Colonic mucosa (tissue), 4 donors: ENCODE data around the gene TAOK2. TPM values are rescaled to one million over a fixed set of nuclear protein-coding genes. Genes with fewer than 3 reads are reported as not detected.

ENCODE experiments used
- DNase-seq: peaks from one replicate; pipeline ENCODE4 v3.0.0-alpha.2; 2020
- H3K27ac ChIP-seq: fragments of 200-600 bp; one replicate; pipeline ENCODE4 v1.8.0; 2021
- H3K27me3 ChIP-seq: fragments of 200-600 bp; one replicate; pipeline ENCODE4 v1.8.0; 2021
- H3K36me3 ChIP-seq: fragments of 200-600 bp; one replicate; pipeline ENCODE4 v1.8.0; 2021
- H3K4me1 ChIP-seq: fragments of 200-600 bp; one replicate; pipeline ENCODE4 v1.8.0; 2021; ENCODE audit warnings: mild to moderate bottlenecking
- H3K4me3 ChIP-seq: fragments of 200-600 bp; one replicate; pipeline ENCODE4 v1.8.0; 2021
- H3K9ac ChIP-seq, 2 donors: one replicate each; pipeline ENCODE4 v1.7.0; 2013; ENCODE audit warnings: control low read depth in 2 of 2, low read depth in 2 of 2, low read length in 2 of 2
- H3K9me3 ChIP-seq: fragments of 200-600 bp; one replicate; pipeline ENCODE4 v1.8.0; 2021
- intact Hi-C: fragments of 100-400 bp; cut with DNase I; formaldehyde crosslinking; loops from one replicate; pipeline ENCODE4 v1.14.1; 2022
- total RNA-seq, 2 donors: library from RNA; stranded (reverse); fragmentation: NEBNext Ultra II Directional in 1 of 2; extraction: Animal tissue kit (Norgen Biotek cat#: 25700) in 1 of 2; gene quantifications; one replicate each; pipeline ENCODE4 v1.2.1, GENCODE V29; 2021
- TF ChIP-seq, protein P1 (sequence below): fragments of 200-600 bp; IDR thresholded peaks from one replicate; pipeline ENCODE4 v1.8.0; 2022; ENCODE audit warnings: antibody characterized with exemption, mild to moderate bottlenecking
- donor health status: healthy.
- donor health status: DM: no; HTN: no; CAD: no.
- donor health status: DM: no; HTN: no; CAD: no.

TAOK2 gene
- total RNA-seq, 2 donors from 2014 or later: 37.4 to 62.3 TPM

DNA sequence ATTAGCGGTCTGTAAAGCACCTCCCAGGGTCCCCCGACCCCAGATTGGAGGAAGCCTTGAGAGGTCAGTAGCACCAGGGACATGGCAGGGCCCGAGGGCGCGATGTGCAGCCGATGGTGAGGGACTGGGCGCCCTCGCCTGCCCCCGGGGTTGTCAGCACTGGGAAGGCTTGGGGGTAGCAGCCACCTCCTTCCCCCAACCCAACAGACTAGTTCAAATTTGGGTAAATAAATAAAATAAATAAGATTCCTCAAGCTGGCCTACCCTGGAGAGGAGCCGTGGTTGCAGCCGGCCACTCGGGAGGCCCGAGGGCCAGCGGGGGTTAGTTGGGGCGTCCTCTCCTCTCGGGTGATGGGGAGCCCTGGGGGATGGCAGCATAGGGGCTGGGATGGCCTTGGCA, 50.8 kb downstream of the TAOK2 start:
- Histone ChIP-seq H3K27ac (no peak overlapping the region), H3K9me3 (no peaks in the 10 kb centered on the region), H3K4me3 (no peak overlapping the region), H3K36me3 (no peaks in the 10 kb centered on the region), H3K9ac (no peak overlapping the region), H3K4me1 (no peaks in the 10 kb centered on the region), H3K27me3 (peaks cover 3% of the 10 kb centered on the region)
- TF ChIP-seq, protein P1, sequence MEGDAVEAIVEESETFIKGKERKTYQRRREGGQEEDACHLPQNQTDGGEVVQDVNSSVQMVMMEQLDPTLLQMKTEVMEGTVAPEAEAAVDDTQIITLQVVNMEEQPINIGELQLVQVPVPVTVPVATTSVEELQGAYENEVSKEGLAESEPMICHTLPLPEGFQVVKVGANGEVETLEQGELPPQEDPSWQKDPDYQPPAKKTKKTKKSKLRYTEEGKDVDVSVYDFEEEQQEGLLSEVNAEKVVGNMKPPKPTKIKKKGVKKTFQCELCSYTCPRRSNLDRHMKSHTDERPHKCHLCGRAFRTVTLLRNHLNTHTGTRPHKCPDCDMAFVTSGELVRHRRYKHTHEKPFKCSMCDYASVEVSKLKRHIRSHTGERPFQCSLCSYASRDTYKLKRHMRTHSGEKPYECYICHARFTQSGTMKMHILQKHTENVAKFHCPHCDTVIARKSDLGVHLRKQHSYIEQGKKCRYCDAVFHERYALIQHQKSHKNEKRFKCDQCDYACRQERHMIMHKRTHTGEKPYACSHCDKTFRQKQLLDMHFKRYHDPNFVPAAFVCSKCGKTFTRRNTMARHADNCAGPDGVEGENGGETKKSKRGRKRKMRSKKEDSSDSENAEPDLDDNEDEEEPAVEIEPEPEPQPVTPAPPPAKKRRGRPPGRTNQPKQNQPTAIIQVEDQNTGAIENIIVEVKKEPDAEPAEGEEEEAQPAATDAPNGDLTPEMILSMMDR: no peak
- DNase-seq: no peak
- intact Hi-C loops: loop anchor here (5.0 kb wide), 2 partner anchors 162 to 322 kb away; partner anchors contain the start of gene CDIPT

DNA sequence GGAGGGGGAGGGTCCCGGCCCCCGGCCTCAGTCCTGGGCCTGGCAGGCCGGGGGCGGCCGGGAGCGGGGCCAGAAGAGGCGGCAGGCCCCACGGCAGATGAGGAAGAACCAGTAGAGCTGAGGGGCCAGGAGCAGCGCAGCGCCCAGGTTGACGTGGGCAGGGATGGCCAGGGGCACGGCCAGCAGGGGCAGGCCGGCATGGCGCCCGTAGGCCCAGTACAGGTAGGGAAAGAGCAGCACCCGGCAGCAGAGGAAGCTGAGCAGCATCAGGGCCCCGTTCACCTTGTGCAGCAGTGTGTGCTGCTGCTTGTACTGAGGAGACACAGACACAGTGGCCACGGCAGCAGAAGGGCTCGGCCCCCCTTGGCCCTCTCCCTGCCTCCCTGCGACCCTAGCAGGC, 51.5 kb downstream of the TAOK2 start:
- H3K36me3 ChIP-seq: no peaks in the 10 kb centered on the region
- no peaks in the 10 kb centered on the region for H3K4me1 ChIP-seq
- no peak overlapping the region for H3K4me3 ChIP-seq
- TF ChIP-seq, protein P1: no peak
- H3K27me3 ChIP-seq: peaks cover 9% of the 10 kb centered on the region
- H3K27ac ChIP-seq: no peak overlapping the region
- no peaks in the 10 kb centered on the region for H3K9me3 ChIP-seq
- DNase-seq: no peak
- intact Hi-C loops: no loop called here
- H3K9ac ChIP-seq: no peak overlapping the region

DNA sequence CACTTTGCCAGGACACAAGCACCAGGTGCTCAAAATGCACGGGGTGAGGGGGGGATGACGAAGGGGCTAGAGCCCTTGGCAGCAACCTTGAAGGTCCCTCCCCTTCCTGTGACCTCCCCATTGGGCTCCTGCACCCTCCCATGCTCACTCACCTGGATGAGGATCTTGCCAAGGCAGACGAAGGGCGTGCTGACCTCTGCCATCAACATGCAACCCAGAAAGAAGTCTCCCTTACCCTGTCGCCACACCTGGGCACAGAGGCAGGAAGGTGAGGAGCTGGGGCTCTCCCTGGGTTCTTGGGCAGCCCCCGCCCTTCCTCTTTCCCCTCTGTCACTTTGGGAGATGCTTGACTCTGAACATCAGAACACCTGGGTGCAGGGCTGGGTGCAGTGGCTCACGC, 51.9 kb downstream of the TAOK2 start:
- no peak for DNase-seq

DNA sequence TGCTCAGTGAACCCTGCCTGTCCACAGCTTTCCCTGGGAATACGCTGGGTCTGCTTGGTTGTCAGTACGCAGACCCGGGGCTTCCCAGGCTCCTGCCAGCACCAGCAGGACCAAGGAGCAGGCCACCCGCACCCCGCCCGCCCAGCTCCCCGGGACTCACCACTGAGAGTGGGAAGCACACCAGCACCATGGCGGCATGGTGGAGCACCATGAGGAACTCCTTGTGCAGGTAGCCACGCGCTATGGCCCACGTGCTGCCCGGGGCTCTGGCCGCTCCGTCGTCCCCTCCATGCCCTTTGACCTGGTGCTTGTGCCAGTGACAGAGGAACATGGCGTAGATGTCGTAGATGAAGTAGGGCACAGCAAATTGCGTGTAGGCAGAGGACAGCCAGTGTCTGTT, 52.8 kb downstream of the TAOK2 start:
- TF ChIP-seq, protein P1: no peak
- peaks cover 19% of the 10 kb centered on the region for H3K27me3 ChIP-seq
- no peak overlapping the region for H3K4me3 ChIP-seq
- no peaks in the 10 kb centered on the region for H3K9me3 ChIP-seq
- no peak overlapping the region for H3K9ac ChIP-seq
- H3K36me3 ChIP-seq: no peaks in the 10 kb centered on the region
- no peaks in the 10 kb centered on the region for H3K4me1 ChIP-seq
- intact Hi-C loops: no loop called here
- no peak for DNase-seq
- H3K27ac ChIP-seq: no peak overlapping the region

More for the DNA sequence above, 51.9 kb downstream of the TAOK2 start:
- H3K4me1 ChIP-seq: no peaks in the 10 kb centered on the region
- no peak overlapping the region for H3K9ac ChIP-seq
- H3K4me3 ChIP-seq: no peak overlapping the region
- H3K9me3 ChIP-seq: no peaks in the 10 kb centered on the region
- intact Hi-C loops: no loop called here
- no peak overlapping the region for H3K27ac ChIP-seq
- TF ChIP-seq, protein P1: no peak
- H3K27me3 ChIP-seq: peaks cover 12% of the 10 kb centered on the region
- H3K36me3 ChIP-seq: no peaks in the 10 kb centered on the region

DNA sequence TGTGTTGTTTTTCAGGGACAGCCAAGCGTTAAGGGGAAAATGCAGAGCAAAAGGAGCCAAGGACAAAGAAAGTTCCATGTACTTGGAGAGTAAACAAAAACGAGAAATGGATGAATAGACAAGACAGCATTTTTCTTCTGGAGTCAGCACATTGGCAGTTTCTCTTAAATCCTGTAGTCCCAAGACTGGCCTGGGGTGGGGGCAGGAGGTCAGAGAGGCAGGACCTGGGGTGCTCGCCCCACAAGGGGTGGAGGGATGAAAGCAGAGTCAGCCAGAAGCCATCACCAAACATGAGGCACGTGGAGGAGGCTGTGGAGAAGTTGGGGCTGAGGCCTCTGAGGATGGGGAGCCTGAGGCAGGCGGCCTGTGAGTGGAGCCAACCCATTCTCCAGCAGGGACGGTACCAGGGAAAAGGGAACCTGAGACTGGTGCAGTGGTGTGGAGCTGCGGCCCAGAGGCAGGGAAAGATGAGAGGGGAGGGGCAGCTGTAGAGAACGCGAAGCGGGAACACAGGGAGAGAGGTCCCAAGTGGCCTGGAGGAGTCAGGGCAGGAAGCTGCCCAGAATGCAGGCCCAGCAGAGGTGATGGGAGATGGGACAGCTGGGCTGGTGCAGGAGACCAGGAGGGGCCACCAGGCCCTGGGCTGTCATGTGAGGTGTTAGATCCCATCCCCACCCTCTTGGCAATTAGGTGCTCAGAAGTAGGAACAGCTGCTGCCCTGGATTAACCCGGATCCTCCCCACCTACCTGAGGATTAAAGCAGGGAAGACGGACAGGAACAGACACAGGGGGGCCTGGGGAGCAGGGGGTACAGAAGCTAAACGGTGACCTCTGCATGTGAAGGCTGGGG, 54.1 kb downstream of the TAOK2 start:
- no peaks in the 10 kb centered on the region for H3K9me3 ChIP-seq
- TF ChIP-seq, protein P1: no peak
- H3K4me1 ChIP-seq: no peaks in the 10 kb centered on the region
- no peak overlapping the region for H3K9ac ChIP-seq
- DNase-seq: no peak
- intact Hi-C loops: no loop called here
- no peak overlapping the region for H3K4me3 ChIP-seq
- H3K27me3 ChIP-seq: peaks cover 26% of the 10 kb centered on the region
- no peaks in the 10 kb centered on the region for H3K36me3 ChIP-seq
- H3K27ac ChIP-seq: no peak overlapping the region
